ENCODE results near the gene ZNF785.

DNA sequence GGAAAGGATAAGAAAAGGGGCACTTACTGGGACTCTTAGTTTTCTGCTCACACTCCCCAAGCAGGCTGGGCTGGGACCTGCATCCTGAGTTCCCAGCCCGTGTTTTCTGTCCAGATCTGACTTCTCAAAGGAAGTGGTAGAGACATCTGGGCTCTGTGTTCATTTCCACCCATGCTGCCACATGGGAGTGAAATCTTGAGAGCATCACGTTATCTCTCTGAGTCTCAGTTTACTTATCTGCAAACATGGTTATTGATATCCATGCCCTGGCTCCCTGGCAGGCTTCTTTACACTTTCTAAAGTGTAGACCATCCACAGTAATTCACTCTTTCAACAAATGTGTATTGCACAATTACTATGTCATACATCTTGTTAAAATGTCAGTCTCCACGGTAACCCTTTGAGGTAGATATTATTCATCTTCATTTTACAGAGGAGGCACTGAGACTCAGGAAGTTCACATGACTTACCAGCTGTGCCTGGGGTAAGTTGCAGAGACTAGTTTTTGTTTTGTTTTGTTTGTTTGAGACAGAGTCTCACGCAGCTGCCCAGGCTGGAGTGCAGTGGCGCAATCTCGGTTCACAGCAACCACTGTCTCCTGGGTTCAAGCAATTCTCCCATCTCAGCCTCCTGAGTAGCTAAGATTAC is 17.4 kb downstream of the ZNF785 start:
- TF ChIP-seq, protein P1, sequence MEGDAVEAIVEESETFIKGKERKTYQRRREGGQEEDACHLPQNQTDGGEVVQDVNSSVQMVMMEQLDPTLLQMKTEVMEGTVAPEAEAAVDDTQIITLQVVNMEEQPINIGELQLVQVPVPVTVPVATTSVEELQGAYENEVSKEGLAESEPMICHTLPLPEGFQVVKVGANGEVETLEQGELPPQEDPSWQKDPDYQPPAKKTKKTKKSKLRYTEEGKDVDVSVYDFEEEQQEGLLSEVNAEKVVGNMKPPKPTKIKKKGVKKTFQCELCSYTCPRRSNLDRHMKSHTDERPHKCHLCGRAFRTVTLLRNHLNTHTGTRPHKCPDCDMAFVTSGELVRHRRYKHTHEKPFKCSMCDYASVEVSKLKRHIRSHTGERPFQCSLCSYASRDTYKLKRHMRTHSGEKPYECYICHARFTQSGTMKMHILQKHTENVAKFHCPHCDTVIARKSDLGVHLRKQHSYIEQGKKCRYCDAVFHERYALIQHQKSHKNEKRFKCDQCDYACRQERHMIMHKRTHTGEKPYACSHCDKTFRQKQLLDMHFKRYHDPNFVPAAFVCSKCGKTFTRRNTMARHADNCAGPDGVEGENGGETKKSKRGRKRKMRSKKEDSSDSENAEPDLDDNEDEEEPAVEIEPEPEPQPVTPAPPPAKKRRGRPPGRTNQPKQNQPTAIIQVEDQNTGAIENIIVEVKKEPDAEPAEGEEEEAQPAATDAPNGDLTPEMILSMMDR (IDR thresholded peaks at IDR 0.05; ENCODE audit: low read depth, low read length) = no peak
- TF ChIP-seq, protein P2, sequence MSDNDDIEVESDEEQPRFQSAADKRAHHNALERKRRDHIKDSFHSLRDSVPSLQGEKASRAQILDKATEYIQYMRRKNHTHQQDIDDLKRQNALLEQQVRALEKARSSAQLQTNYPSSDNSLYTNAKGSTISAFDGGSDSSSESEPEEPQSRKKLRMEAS (IDR thresholded peaks at IDR 0.05; ENCODE audit: low read depth, low read length) = peak; percentile 27; the same call in 1 of the 2 replicates

All from NB4 (cell line).